GM18526 (cell line): ENCODE data around the gene CABLES2.

Experiments
- POLR2A ChIP-seq: IDR thresholded peaks from 3 replicates; pipeline ENCODE4 v1.6.1; 2011; ENCODE audit not compliant: insufficient read length; ENCODE audit errors: extremely low read depth

Gene CABLES2

GRCh38 chr20:62358171-62359042 lies 48.7 kb downstream of the CABLES2 start:
- no peak for TF ChIP-seq POLR2A

DNA sequence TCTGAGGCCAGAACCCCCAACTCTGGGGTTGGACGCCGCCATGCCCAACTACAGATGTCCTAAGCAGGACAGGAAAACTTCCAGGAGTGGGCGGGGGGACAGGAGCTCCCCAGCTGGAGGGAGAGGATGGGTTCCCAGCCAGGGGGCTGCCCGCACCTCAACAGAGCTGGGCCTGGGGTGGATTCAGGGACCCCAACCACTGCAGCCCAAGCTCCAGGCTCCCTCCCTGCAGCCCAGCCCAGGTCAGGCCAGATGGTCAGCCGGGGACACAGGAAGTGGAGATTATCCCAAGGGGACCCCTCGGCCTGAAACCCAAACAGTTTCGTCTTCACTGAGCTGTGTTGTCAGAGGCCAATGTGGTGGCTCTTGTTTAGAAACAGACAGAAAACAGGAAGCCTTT lies 49.4 kb downstream of the CABLES2 start:
- TF ChIP-seq POLR2A = no peak

- no peak for TF ChIP-seq POLR2A
These were observed 49.9 kb downstream of the CABLES2 start for GRCh38 chr20:62357187-62357667.

GRCh38 chr20:62356589-62357186 lies 50.4 kb downstream of the CABLES2 start:
- no peak for TF ChIP-seq POLR2A

- TF ChIP-seq POLR2A = no peak
These were observed 51.1 kb downstream of the CABLES2 start for GRCh38 chr20:62355878-62356588.

GRCh38 chr20:62355516-62355877 lies 51.6 kb downstream of the CABLES2 start:
- TF ChIP-seq POLR2A = no peak

DNA sequence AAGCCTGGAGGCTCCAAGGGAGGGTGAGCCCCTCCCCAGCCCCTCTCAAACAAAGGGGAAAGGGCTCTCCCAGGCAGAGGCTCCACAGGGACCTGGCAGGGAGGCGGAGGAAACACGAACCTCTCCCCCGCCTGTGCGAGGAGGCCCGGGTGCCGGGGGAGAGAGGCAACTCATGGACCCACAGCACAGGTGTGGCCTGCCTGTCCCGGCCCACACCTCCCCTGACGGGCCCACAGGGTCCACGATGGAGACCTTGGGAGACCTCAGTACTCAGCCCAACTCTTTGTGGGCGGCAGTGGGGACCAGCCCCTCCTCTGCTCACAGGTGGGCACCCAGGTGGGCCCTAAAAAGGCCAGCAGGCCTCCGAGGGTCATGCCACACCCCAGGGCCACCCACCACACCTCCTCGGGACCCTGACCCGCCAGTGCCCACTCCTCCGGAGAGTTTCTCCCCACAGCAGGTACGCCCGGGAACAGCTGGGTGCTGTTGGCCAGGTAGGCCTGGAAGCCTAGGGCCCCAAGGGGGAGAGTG lies 52.2 kb downstream of the CABLES2 start:
- no peak for TF ChIP-seq POLR2A

- no peak for TF ChIP-seq POLR2A
These were observed 52.9 kb downstream of the CABLES2 start for GRCh38 chr20:62354031-62354808.

DNA sequence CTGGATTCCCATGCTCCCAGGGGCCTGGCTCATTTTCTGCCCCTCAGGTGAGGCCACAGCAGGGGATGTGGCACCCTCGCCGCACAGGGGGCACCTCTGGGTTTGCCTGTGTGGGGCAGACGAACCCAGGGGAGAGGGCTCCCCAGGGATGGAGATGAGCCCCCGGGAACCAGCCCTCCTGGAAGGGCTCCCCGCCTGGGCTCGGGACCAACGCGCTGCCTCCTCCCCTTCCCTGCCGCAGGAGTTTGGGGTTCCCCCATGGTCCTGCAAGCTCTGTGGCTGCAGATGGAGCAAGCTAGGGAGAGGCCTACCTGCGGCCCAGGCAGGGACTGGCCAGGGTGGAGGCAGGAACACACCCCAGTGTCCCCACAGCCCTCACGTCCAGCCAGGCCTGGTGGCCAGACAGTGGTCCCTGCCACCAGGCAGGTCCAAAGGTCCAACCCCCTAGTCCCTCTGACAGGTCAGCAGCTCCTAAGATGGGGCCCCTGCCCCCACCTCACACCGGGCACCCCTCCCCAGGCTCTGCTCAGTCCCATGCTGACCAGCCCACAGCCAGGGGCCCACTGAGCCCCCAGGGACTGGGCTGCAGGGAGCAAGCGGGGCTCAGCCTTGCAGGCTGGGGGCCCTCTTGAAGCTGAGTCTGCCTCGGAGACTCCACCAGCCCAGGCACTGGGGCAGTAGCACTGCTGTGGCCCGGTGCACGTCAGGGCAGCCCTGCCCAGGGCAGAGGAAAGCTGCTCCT lies 53.6 kb downstream of the CABLES2 start:
- no peak for TF ChIP-seq POLR2A

DNA sequence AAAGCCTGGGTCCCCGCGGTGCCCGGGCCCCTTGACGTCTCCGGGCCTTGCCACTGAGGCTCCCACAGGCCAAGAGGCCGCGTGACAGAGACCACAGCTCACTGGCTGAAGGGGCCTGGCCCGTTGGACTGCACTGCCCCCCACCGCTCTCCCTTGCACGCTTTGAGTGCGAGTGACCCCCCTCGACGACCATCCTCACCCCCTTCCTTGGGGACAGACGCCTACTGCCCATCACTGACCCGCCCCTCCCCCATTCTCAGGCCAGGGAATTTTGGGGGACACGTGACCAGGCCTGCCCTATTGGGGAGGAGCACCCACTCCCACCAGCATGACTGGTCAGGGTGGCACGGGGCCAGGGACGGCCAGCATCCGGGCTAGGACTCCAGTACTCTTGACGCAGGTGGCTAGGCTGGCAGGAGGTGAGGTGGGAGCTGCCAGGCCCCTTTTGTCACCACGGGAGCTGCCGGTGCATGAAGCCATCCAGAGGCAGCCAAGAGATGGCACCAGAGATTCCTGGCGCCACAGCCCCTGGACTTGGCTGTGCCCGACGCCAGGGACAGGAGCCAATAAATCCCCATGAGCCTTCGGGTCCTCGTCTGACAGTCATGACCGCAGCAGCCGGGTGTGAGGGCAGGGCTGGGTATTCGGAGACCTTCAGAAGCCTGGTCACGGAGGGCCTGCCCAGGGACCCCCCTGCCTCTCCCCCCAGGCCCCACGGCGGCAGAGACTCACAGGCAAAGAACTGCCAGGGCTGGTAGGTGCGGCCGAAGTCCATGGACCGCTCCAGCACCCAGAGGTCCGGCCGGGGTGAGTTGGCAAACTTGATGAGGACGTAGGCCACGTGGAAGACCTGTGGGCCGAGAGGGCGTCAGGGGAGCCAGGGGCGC lies 54.4 kb downstream of the CABLES2 start:
- no peak for TF ChIP-seq POLR2A

DNA sequence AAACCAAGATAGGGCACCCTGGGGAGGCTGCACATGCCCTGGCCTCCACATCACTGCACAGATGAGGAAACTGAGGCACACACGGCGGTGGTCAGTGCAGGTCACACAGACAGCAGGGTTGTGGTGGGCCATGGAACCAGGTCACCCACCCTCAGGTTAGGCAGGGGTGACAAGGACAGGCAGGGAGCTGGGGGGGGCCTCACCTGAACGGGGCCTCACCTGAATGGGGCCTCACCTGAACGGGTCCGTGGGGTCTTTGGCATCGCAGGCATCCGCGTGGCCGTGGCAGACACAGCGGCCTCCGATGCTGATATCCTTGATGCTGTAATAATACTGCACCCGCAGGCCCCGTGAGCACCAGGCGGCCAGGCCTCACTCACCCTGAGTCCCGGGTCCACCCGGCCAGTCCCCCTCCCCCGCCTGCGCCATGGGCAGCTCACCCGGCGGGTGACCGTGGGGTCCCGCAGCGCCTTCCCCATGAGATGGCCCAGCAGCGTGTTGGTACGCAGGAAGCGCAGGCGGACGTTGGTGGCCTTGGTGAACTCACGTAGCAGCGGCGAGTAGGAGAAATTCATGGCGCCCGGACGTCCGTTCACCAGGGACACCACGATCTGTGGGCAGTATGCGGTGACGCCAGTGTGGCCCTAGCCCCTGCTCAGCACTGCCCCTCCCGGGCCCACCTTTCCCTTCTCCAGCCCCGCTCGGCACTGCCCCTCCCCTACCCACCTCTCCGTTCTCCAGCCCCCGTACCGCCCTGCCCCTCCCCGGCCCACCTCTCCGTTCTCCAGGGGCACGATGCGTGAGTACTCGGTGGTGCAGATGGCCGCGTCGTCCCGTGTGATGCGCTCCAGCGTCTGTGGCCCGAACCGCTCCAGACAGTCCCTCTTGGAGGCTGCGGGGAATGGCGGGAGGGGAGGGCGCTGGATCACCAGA lies 55.4 kb downstream of the CABLES2 start:
- TF ChIP-seq POLR2A = no peak
